ENCODE results near the gene CDC45. TPM values are rescaled to one million over a fixed set of nuclear protein-coding genes. Genes with fewer than 3 reads are reported as not detected.

The CDC45 gene
- total RNA-seq, 4 donors from 2014 or later: 0.27 TPM; not detected in 3

- in situ Hi-C loops (cut with MboI; ENCODE audit: low sequenced_read_pairs in 4 of 4): loop anchor here in 3 of 4 donors (5.0 to 10.0 kb wide), 2 partner anchors 132 to 135 kb away; no protein-coding TSS in a partner anchor
- Histone ChIP-seq H3K27ac (no peak overlapping the region), H3K9me3 (no peaks in the 10 kb centered on the region), H3K4me3 (no peak overlapping the region), H3K4me1 (no peaks in the 10 kb centered on the region), H3K36me3 (no peaks in the 10 kb centered on the region), H3K27me3 (no peaks in the 10 kb centered on the region)
- DNase-seq (no peak), ATAC-seq (no peak)
- TF ChIP-seq POLR2A (IDR thresholded peaks at IDR 0.05) (no peak), CTCF (IDR thresholded peaks at IDR 0.05 in 4 of 5, conservative IDR thresholded peaks at IDR 0.05 in 1 of 5) (no peak)
- intact Hi-C loops (cut with DNase I; ENCODE audit: low total_unique reads): no loop called here
These were observed 12.9 kb downstream of the CDC45 start for GRCh38 chr22:19492504-19493174.

DNA sequence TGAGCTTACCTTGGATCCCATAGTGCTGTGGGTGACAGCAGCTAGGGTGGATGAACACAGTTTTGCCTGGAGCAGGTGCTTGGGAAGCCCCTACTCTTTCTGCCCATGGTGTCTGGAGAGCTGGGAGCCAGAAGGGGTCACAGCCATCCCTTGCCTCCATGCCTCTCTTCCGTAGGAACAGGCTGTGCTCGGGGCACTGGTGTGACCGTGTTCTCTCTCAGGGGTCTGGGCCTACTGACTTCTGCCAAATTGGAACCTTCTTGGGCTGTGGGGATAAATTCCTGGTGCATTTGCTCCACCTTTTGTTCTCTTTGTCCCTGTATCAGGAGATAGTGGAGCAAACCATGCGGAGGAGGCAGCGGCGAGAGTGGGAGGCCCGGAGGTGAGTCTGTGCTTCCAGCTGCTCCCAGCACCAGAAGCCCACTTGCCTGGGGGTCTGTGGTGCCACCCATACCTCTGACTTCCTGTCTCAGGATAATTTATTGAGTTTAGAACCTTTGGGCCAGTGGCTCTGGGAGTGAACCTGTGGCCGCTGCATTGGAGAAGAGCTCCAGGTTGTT is 14.4 kb downstream of the CDC45 start:
- DNase-seq (no peak), ATAC-seq (no peak)
- intact Hi-C loops (cut with DNase I; ENCODE audit: low total_unique reads): no loop called here
- Histone ChIP-seq H3K27ac (no peak overlapping the region), H3K4me1 (no peaks in the 10 kb centered on the region), H3K9me3 (no peaks in the 10 kb centered on the region), H3K27me3 (no peaks in the 10 kb centered on the region), H3K4me3 (no peak overlapping the region), H3K36me3 (no peaks in the 10 kb centered on the region)
- in situ Hi-C loops (cut with MboI; ENCODE audit: low sequenced_read_pairs in 4 of 4): loop anchor here in 3 of 4 donors (5.0 to 10.0 kb wide), 2 partner anchors 131 to 133 kb away; no protein-coding TSS in a partner anchor
- no peak for TF ChIP-seq POLR2A (IDR thresholded peaks at IDR 0.05)
- TF ChIP-seq CTCF (IDR thresholded peaks at IDR 0.05 in 4 of 5, conservative IDR thresholded peaks at IDR 0.05 in 1 of 5): no peak

GRCh38 chr22:19494676-19495173 is 15.0 kb downstream of the CDC45 start:
- intact Hi-C loops (cut with DNase I; ENCODE audit: low total_unique reads) (loop anchor here (5.0 kb wide), 1 partner anchor 138 kb away; no protein-coding TSS in a partner anchor), in situ Hi-C loops (cut with MboI; ENCODE audit: low sequenced_read_pairs in 4 of 4) (loop anchor here in 3 of 4 donors (5.0 to 10.0 kb wide), 2 partner anchors 130 to 133 kb away; no protein-coding TSS in a partner anchor)
- ATAC-seq (no peak), DNase-seq (no peak)
- H3K4me1 ChIP-seq: no peaks in the 10 kb centered on the region
- TF ChIP-seq POLR2A (IDR thresholded peaks at IDR 0.05): no peak
- TF ChIP-seq CTCF (IDR thresholded peaks at IDR 0.05 in 4 of 5, conservative IDR thresholded peaks at IDR 0.05 in 1 of 5): no peak
- no peaks in the 10 kb centered on the region for H3K9me3 ChIP-seq
- H3K36me3 ChIP-seq: no peaks in the 10 kb centered on the region
- no peaks in the 10 kb centered on the region for H3K27me3 ChIP-seq
- no peak overlapping the region for H3K4me3 ChIP-seq
- no peak overlapping the region for H3K27ac ChIP-seq

DNA sequence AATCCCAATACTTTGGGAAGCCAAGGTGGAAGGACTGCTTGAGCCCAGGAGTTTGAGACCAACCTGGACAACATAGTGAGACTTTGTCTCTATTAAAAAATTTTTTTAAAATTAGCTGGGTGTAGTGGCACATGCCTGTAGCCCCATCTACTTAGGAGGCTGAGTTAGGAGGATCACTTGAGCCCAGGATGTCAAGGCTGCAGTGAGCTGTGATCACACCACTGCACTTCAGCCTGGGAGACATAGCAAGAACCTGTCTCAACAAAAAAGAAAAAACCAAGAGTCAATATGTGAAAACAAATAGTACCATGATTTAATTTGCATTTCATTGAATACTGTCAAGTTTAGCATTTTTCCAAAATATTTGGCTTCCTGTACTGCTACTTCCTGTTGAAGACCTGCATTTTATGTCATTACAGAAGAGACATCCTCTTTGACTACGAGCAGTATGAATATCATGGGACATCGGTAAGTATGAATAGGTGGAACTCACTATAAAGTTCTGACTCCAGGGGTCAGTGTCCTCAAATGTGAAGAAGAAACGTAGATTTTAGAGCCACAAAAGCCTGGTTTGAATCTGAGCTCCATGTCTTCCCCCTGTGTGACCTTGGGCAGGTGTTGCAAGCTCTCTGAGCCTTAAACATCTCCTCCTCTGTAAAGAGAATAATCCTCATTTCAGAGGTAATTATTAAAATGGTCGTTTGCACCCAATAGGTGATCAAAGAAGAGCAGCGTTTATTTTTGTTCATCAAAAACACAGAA is 16.0 kb downstream of the CDC45 start:
- no peaks in the 10 kb centered on the region for H3K27me3 ChIP-seq
- H3K9me3 ChIP-seq: no peaks in the 10 kb centered on the region
- ATAC-seq (no peak), DNase-seq (no peak)
- H3K4me3 ChIP-seq: no peak overlapping the region
- H3K4me1 ChIP-seq: no peaks in the 10 kb centered on the region
- TF ChIP-seq POLR2A (IDR thresholded peaks at IDR 0.05) (no peak), CTCF (IDR thresholded peaks at IDR 0.05 in 4 of 5, conservative IDR thresholded peaks at IDR 0.05 in 1 of 5) (peak in 4 of 5 experiments; percentile 10 to 38 (median 26))
- intact Hi-C loops (cut with DNase I; ENCODE audit: low total_unique reads) (loop anchor here (5.0 kb wide), 1 partner anchor 137 kb away; no protein-coding TSS in a partner anchor), in situ Hi-C loops (cut with MboI; ENCODE audit: low sequenced_read_pairs in 4 of 4) (loop anchor here in 2 of 4 donors (10.0 kb wide), 1 partner anchor 129 kb away; no protein-coding TSS in a partner anchor)
- H3K36me3 ChIP-seq: no peaks in the 10 kb centered on the region
- no peak overlapping the region for H3K27ac ChIP-seq
